ENCODE results near the gene GNAZ. TPM values are rescaled to one million over a fixed set of nuclear protein-coding genes. Genes with fewer than 3 reads are reported as not detected.

Gene GNAZ
- polyA plus RNA-seq, 1 donor (not counting 4 experiments of a cell fraction or from before 2014, with no cell fraction given) = 0.03 TPM

DNA sequence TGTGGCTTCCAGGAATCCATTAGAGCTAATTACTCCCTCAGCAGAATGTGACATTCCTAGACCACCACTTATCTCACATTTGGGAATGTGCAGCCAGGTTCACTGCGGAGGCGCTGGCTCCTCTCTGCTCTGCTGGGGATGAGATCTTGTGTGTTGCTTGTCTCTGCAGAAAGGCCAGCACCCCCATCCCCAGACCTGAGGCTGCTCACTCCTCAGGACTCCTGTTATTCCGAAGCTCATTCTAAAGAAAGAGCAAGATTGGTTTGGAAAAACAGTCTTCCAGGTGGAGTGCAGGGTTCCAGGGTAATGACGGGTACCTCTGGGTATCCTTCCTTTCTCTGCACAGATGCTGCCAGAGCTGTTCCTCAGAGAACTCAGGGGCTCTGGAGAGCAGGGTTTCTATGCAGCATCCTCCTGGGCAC, 50.7 kb downstream of the GNAZ start:
- FAIRE-seq (no peak), DNase-seq (ENCODE audit: low read depth, low spot score) (no peak)
- Histone ChIP-seq H3K4me3 (ENCODE audit: control insufficient read depth in 2 of 3, extremely low read depth in 1 of 3, insufficient read depth in 2 of 3, low read depth in 1 of 3, low read length in 3 of 3) (no peak overlapping the region), H3K27ac (ENCODE audit: control insufficient read depth, insufficient read depth, low read length) (no peak overlapping the region), H3K4me2 (ENCODE audit: control insufficient read depth, extremely low read depth, insufficient read depth, low read depth, low read length) (no peak overlapping the region), H3K9ac (ENCODE audit: control insufficient read depth, extremely low read depth, insufficient read depth, low read length) (no peak overlapping the region), H3K9me1 (ENCODE audit: control insufficient read depth, extremely low read depth, insufficient read depth, low read length) (no peaks in the 10 kb centered on the region), H4K20me1 (ENCODE audit: control insufficient read depth, extremely low read depth, insufficient read depth, low read length) (no peaks in the 10 kb centered on the region), H3K79me2 (ENCODE audit: control insufficient read depth, insufficient read depth, low read length) (no peaks in the 10 kb centered on the region), H3K27me3 (ENCODE audit: control insufficient read depth, extremely low read depth, insufficient read depth, low read length) (peaks cover 4% of the 10 kb centered on the region), H3K4me1 (ENCODE audit: control insufficient read depth, extremely low read depth, insufficient read depth, low read length) (no peaks in the 10 kb centered on the region), H3K9me3 (ENCODE audit: control insufficient read depth, low read depth, low read length) (no peaks in the 10 kb centered on the region), H3K36me3 (ENCODE audit: control insufficient read depth in 2 of 2, extremely low read depth in 1 of 2, insufficient read depth in 2 of 2, low read length in 2 of 2) (no peaks in the 10 kb centered on the region), H2AFZ (ENCODE audit: control insufficient read depth, low read length) (no peak overlapping the region)
- dilution Hi-C loops (cut with MboI; ENCODE audit: extremely low pct_ligation_motif_present, low sequenced_read_pairs) = no loop called here
- no peak for TF ChIP-seq EZH2 (IDR thresholded peaks at IDR 0.05; ENCODE audit: low read length)
- no peak for TF ChIP-seq CTCF (optimal IDR thresholded peaks at IDR 0.05 in 1 of 3, IDR thresholded peaks at IDR 0.05 in 1 of 3, conservative IDR thresholded peaks at IDR 0.05 in 1 of 3; ENCODE audit: extremely low read depth in 1 of 3, insufficient read depth in 2 of 3, low read length in 3 of 3)

DNA sequence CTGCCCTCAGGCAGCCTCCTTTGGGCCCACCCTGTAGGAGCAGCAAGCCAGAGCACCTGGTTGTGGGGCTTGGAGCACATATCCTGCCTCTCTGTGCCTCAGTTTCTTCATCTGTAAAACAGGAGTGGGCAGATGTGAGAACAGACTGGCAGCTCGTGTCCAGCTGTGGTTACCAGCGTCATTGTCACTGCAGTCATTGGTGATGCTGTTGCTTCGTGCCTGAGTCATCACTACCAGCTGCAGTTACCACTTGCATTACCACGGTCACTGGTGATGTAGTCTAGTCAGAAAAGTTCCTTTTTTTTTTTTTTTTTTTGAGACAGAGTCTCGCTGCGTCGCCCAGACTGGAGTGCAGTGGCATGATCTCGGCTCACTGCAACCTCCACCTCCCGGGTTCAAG, 51.1 kb downstream of the GNAZ start:
- dilution Hi-C loops (cut with MboI; ENCODE audit: extremely low pct_ligation_motif_present, low sequenced_read_pairs) = no loop called here
- H3K4me2 ChIP-seq (ENCODE audit: control insufficient read depth, extremely low read depth, insufficient read depth, low read depth, low read length) = no peak overlapping the region
- no peaks in the 10 kb centered on the region for H3K36me3 ChIP-seq (ENCODE audit: control insufficient read depth in 2 of 2, extremely low read depth in 1 of 2, insufficient read depth in 2 of 2, low read length in 2 of 2)
- no peaks in the 10 kb centered on the region for H3K9me3 ChIP-seq (ENCODE audit: control insufficient read depth, low read depth, low read length)
- peaks cover 4% of the 10 kb centered on the region for H3K27me3 ChIP-seq (ENCODE audit: control insufficient read depth, extremely low read depth, insufficient read depth, low read length)
- no peak overlapping the region for H3K4me3 ChIP-seq (ENCODE audit: control insufficient read depth in 2 of 3, extremely low read depth in 1 of 3, insufficient read depth in 2 of 3, low read depth in 1 of 3, low read length in 3 of 3)
- no peak overlapping the region for H3K27ac ChIP-seq (ENCODE audit: control insufficient read depth, insufficient read depth, low read length)
- H3K9ac ChIP-seq (ENCODE audit: control insufficient read depth, extremely low read depth, insufficient read depth, low read length) = no peak overlapping the region
- DNase-seq (ENCODE audit: low read depth, low spot score) (no peak), FAIRE-seq (no peak)
- no peaks in the 10 kb centered on the region for H3K79me2 ChIP-seq (ENCODE audit: control insufficient read depth, insufficient read depth, low read length)
- no peaks in the 10 kb centered on the region for H4K20me1 ChIP-seq (ENCODE audit: control insufficient read depth, extremely low read depth, insufficient read depth, low read length)
- no peaks in the 10 kb centered on the region for H3K4me1 ChIP-seq (ENCODE audit: control insufficient read depth, extremely low read depth, insufficient read depth, low read length)
- H2AFZ ChIP-seq (ENCODE audit: control insufficient read depth, low read length) = no peak overlapping the region
- no peaks in the 10 kb centered on the region for H3K9me1 ChIP-seq (ENCODE audit: control insufficient read depth, extremely low read depth, insufficient read depth, low read length)
- TF ChIP-seq CTCF (optimal IDR thresholded peaks at IDR 0.05 in 1 of 3, IDR thresholded peaks at IDR 0.05 in 1 of 3, conservative IDR thresholded peaks at IDR 0.05 in 1 of 3; ENCODE audit: extremely low read depth in 1 of 3, insufficient read depth in 2 of 3, low read length in 3 of 3) = no peak

Measured in keratinocyte (primary cell).